Esophagus muscularis mucosa (tissue), 4 donors: ENCODE results near the gene ULK1. TPM values are rescaled to one million over a fixed set of nuclear protein-coding genes. Genes with fewer than 3 reads are reported as not detected.
"Not testable (repeated sequence)": the region's sequence is repeated elsewhere in the genome, so short reads cannot be mapped to it uniquely, and the experiment has no call there.

Source experiments
- DNase-seq: peaks from one replicate; pipeline ENCODE4 v3.0.0-alpha.2; 2017; ENCODE audit errors: extremely low spot score
- H3K27ac ChIP-seq, 4 donors: fragments of 200-600 bp; sonication (generic); replicated peaks in 1 of 4; 1 replicate in 3 of 4; 2 replicates in 1 of 4; pipeline ENCODE4 v1.5.1; 2016 to 2019; ENCODE audit warnings: mild to moderate bottlenecking in 1 of 4
- H3K27me3 ChIP-seq, 4 donors: fragments of 200-600 bp; sonication (generic); one replicate each; pipeline versions ENCODE4 v1.5.1 to v1.6.0; 2016 to 2019
- H3K36me3 ChIP-seq, 4 donors: fragments of 200-600 bp; sonication (generic); one replicate each; pipeline ENCODE4 v1.5.1; 2016 to 2019
- H3K4me1 ChIP-seq, 4 donors: fragments of 200-600 bp; sonication (generic); one replicate each; pipeline ENCODE4 v1.5.1; 2016 to 2019
- H3K4me3 ChIP-seq, 4 donors: fragments of 200-600 bp; sonication (generic); 1 replicate in 2 of 4; 2 replicates in 2 of 4; pipeline ENCODE4 v1.5.1; 2016 to 2019; ENCODE audit warnings: mild to moderate bottlenecking in 4 of 4, moderate library complexity in 1 of 4
- H3K9me3 ChIP-seq, 4 donors: fragments of 200-600 bp; sonication (generic); 1 replicate in 3 of 4; 2 replicates in 1 of 4; pipeline ENCODE4 v1.5.1; 2016 to 2019
- CTCF ChIP-seq, 3 experiments: fragments of 200-600 bp in 2 of 3; fragments of 450-650 bp in 1 of 3; sonication (generic) in 2 of 3; IDR thresholded peaks; one replicate each; pipeline ENCODE4 v1.5.1; 2017 to 2019; ENCODE audit warnings: antibody characterized with exemption in 3 of 3, mild to moderate bottlenecking in 2 of 3, moderate library complexity in 1 of 3
- EP300 ChIP-seq: sonication (generic); formaldehyde crosslinking; IDR thresholded peaks from one replicate; pipeline ENCODE4 v1.6.1; 2017; ENCODE audit warnings: antibody characterized with exemption
- POLR2A ChIP-seq: fragments of 450-650 bp; IDR thresholded peaks from one replicate; pipeline ENCODE4 v1.6.1; 2017; ENCODE audit warnings: antibody characterized with exemption, moderate library complexity, mild to moderate bottlenecking, low read depth
- POLR2AphosphoS5 ChIP-seq, 2 donors: sonication (generic); formaldehyde crosslinking; IDR thresholded peaks; one replicate each; pipeline ENCODE4 v1.6.1; 2017; ENCODE audit warnings: antibody characterized with exemption in 2 of 2
- WGBS: methylation state at CpG from one replicate; pipeline ENCODE4 v1.1.5; 2018; 5-methylcytosine and 5-hydroxymethylcytosine counted together
- intact Hi-C: fragments of 100-400 bp; cut with DNase I; formaldehyde crosslinking; loops from one replicate; pipeline ENCODE4 v1.15.1; 2023
- total RNA-seq, 4 donors: library from RNA; depleted of rRNA; stranded (reverse); fragments of >200 nt; gene quantifications; one replicate each; pipeline versions ENCODE4 v1.1.0 to v1.2.1, GENCODE V29; 2016

Gene ULK1
- total RNA-seq, 4 donors from 2014 or later: 18.4 to 37.5 (median 26.9) TPM

DNA sequence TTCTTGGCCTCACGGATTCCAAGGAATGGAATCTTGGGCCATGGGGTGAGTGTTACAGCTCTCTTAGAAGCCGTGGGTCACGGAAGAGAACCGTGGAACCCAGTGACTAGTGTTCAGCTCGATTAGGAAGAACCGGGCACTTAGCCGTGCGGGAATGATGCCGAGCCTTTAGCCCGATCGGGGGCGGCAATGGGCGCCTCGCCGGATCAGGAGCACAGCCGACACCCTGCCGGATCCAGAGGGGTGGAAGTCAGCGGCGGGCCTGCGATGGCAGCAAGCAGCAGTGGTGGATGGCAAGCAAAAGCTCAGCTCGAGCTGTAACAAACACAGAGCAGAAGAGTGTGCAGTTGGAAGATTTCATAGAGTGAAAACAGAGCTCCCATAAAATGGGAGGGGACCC is 21.1 kb upstream of the ULK1 start:
- Histone ChIP-seq H3K27ac (no peak overlapping the region), H3K4me3 (no peak overlapping the region), H3K27me3 (no peaks in the 10 kb centered on the region), H3K36me3 (no peaks in the 10 kb centered on the region), H3K4me1 (no peaks in the 10 kb centered on the region), H3K9me3 (no peaks in the 10 kb centered on the region)
- DNase-seq: no peak
- WGBS: 93% methylated on average over 21 of the region's 21 CpGs
- intact Hi-C loops: no loop called here
- no peak for TF ChIP-seq POLR2AphosphoS5 (IDR thresholded peaks at IDR 0.05)
- TF ChIP-seq CTCF (IDR thresholded peaks at IDR 0.05): no peak
- TF ChIP-seq POLR2A: no peak
- TF ChIP-seq EP300: no peak

GRCh38 chr12:131874972-131875371 is 19.4 kb upstream of the ULK1 start:
- H3K4me3 ChIP-seq, H3K36me3 ChIP-seq, H3K27ac ChIP-seq, H3K27me3 ChIP-seq, H3K9me3 ChIP-seq, intact Hi-C loops, H3K4me1 ChIP-seq, DNase-seq: not testable (repeated sequence)
- WGBS: 84% methylated on average over 6 of the region's 6 CpGs

GRCh38 chr12:131877216-131877615 is 17.2 kb upstream of the ULK1 start:
- H3K9me3 ChIP-seq, H3K4me1 ChIP-seq, H3K27ac ChIP-seq, H3K36me3 ChIP-seq, H3K4me3 ChIP-seq, intact Hi-C loops, DNase-seq, H3K27me3 ChIP-seq: not testable (repeated sequence)
- 85% methylated on average over 10 of the region's 10 CpGs for WGBS

DNA sequence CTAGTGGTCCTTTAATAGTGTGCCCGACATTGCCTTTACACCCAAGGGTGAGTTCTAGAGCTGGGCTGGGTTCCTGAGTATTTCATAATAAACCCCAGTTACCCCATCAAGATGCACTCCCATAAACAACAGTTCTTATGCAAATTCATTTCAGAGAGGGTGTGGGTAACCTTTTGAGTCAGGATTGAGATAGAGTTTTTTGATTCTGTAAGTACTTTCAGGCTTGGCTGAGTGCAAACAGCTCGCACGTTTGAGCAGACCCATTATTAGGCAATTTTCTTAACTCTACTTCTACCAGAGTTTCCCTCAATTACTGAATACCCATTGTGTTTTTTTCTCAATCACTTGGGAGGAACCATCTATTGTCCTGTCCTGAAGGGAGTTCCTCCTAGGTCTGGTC is 16.0 kb upstream of the ULK1 start:
- DNase-seq, H3K9me3 ChIP-seq, H3K27me3 ChIP-seq, H3K4me1 ChIP-seq, H3K27ac ChIP-seq, intact Hi-C loops, H3K36me3 ChIP-seq, H3K4me3 ChIP-seq: not testable (repeated sequence)
- WGBS: 42% methylated on average over 3 of the region's 3 CpGs

GRCh38 chr12:131882804-131883520 is 11.5 kb upstream of the ULK1 start:
- TF ChIP-seq CTCF (IDR thresholded peaks at IDR 0.05) (no peak), EP300 (no peak), POLR2A (no peak), POLR2AphosphoS5 (IDR thresholded peaks at IDR 0.05) (no peak)
- H3K4me1 ChIP-seq: no peaks in the 10 kb centered on the region
- 79% methylated on average over 16 of the region's 16 CpGs for WGBS
- no peak overlapping the region for H3K4me3 ChIP-seq
- H3K27ac ChIP-seq: no peak overlapping the region
- H3K9me3 ChIP-seq: peaks cover 0 to 8% (median 0%) of the 10 kb centered on the region in 4 donors
- no peak for DNase-seq
- intact Hi-C loops: no loop called here
- H3K36me3 ChIP-seq: no peaks in the 10 kb centered on the region
- H3K27me3 ChIP-seq: no peaks in the 10 kb centered on the region

- 77% methylated on average over 4 of the region's 4 CpGs for WGBS
- H3K4me3 ChIP-seq: no peak overlapping the region
- no peak for DNase-seq
- TF ChIP-seq POLR2A (no peak), CTCF (IDR thresholded peaks at IDR 0.05) (no peak), EP300 (no peak), POLR2AphosphoS5 (IDR thresholded peaks at IDR 0.05) (no peak)
- H3K27ac ChIP-seq: no peak overlapping the region
- no peaks in the 10 kb centered on the region for H3K4me1 ChIP-seq
- H3K36me3 ChIP-seq: no peaks in the 10 kb centered on the region
- intact Hi-C loops: no loop called here
- H3K27me3 ChIP-seq: no peaks in the 10 kb centered on the region
- peaks cover 0 to 8% (median 0%) of the 10 kb centered on the region in 4 donors for H3K9me3 ChIP-seq
Observed at GRCh38 chr12:131883521-131883900, 10.9 kb upstream of the ULK1 start.

- H3K27me3 ChIP-seq, intact Hi-C loops, DNase-seq, H3K4me1 ChIP-seq, H3K4me3 ChIP-seq, H3K36me3 ChIP-seq, H3K9me3 ChIP-seq, H3K27ac ChIP-seq: not testable (repeated sequence)
- 84% methylated on average over 8 of the region's 8 CpGs for WGBS
Observed at GRCh38 chr12:131885076-131885475, 9.3 kb upstream of the ULK1 start.
